Subcutaneous adipose tissue (tissue), 4 donors: ENCODE measurements around the gene AFF3. TPM values are rescaled to one million over a fixed set of nuclear protein-coding genes. Genes with fewer than 3 reads are reported as not detected.

ENCODE experiments used
- total RNA-seq, 4 donors: library from RNA; depleted of rRNA; stranded (reverse); fragments of >200 nt; gene quantifications; one replicate each; pipeline ENCODE4 v1.1.0, GENCODE V29; 2016
- TF ChIP-seq, protein P1 (sequence below): fragments of 450-650 bp; IDR thresholded peaks from one replicate; pipeline ENCODE4 v1.5.1; 2016; ENCODE audit warnings: low read depth, mild to moderate bottlenecking, control low read depth, antibody characterized with exemption, moderate library complexity

AFF3 gene
- total RNA-seq, 4 donors from 2014 or later = 2.5 to 6.2 (median 5.6) TPM

DNA sequence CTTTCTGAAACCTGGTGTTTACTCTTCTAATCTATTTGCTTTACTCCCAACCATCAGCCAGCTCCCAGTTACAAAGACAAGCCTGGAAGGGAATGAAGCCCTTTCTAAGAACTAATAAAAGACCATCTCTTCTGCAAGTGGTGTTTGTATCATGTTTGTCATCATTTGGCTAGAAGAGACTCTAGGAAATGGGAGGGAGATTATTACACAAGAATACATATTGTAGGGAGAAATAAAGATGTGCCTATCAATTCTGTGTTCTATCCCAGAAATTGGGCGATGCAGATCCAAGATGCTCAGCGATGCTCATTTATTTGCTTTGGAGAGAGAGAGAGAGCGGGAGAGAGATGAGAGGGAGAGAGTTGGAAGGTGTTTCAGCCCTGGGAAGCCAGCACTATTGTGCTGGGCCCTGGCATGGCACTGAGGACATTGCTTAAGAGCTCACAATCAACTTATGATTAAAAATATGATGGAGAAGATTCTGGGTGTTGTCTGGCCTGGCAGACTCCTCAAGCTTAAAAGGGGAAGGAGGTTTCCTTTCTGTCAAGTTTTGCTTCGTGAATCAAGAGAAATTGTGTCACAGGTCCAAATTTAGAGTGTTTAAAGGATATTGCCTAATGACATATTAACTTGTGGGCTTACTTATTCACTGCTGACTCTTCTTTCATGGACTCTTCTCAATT is 41.8 kb upstream of the AFF3 start:
- TF ChIP-seq, protein P1, sequence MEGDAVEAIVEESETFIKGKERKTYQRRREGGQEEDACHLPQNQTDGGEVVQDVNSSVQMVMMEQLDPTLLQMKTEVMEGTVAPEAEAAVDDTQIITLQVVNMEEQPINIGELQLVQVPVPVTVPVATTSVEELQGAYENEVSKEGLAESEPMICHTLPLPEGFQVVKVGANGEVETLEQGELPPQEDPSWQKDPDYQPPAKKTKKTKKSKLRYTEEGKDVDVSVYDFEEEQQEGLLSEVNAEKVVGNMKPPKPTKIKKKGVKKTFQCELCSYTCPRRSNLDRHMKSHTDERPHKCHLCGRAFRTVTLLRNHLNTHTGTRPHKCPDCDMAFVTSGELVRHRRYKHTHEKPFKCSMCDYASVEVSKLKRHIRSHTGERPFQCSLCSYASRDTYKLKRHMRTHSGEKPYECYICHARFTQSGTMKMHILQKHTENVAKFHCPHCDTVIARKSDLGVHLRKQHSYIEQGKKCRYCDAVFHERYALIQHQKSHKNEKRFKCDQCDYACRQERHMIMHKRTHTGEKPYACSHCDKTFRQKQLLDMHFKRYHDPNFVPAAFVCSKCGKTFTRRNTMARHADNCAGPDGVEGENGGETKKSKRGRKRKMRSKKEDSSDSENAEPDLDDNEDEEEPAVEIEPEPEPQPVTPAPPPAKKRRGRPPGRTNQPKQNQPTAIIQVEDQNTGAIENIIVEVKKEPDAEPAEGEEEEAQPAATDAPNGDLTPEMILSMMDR = no peak

DNA sequence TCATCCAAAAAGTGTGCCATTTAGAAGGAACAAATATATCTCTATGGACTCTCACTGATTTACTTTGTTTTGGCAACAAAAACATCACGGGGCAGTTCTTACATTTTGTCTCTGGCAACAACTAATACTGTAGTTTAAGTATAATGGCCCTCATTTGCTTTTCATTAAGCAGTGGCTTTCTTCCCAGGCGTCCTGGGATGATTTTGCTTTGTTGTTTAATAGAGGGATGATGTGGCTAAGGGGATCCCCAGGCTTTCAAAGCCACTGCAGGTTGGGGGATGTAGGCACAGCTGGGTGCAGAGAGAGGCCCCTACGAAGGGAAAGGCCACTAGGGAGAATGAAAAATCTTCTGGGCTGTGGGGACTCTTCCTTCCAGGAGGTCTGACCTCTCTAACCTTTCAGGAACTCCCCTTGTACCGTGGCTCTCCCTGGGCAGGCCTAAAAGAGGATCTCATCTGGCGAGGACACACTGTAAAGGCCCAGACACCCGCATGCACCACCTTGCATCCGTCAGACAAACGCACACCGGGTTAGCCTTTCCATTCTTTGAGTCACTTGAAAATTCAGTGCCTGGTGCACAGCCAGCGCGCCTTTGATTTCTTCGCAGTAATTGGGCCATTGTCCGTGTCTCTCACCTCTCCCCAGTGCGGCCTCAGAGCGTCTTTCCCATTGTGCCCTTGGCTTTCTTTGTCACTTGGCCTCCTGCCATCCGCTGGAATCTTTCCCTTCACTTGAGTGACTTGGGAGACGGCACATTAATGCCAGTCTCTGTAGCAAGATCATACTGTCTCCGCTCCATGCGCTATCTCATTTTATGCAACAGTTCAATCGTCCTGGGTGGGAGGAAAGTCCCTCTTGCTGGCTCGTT is 40.3 kb upstream of the AFF3 start:
- TF ChIP-seq, protein P1 = no peak

DNA sequence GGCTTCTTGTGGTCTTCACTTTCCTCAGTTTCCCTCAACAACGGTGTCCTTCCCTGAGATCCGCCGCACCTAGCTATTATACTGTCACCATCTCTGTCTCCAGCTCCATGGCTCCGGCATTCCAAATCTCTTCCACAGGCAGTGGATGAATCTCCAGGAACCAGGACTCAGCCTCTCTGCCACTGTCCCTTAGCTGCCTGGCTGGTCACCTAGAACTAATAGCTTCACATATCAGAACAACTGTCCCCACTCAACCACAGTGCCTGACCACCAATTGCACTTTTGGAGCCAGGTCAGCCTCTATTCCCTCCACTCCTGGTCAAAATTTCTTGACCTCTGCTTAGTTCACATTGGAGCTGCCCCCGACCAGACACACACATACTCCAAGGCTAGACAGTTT is 38.1 kb upstream of the AFF3 start:
- TF ChIP-seq, protein P1 = no peak

DNA sequence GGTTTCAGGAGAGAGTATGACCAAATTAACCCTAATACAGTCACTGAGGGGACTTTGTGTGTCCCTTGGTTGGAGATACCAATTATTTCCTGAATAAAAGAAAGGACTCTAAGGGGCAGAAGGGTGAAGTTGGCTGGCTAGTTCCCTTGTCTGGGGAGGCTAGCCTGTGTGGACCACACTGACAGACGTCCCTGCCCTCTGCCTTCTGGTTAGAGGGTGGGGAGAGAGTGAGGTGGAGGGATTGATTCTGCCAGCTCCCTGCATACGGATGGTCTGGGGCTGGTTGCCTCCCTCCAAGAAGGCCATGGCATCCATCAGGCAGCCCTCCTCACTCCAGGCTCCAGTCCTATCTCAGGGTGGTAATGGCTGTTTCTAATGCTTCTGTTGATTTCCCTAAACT is 37.4 kb upstream of the AFF3 start:
- TF ChIP-seq, protein P1 = no peak

DNA sequence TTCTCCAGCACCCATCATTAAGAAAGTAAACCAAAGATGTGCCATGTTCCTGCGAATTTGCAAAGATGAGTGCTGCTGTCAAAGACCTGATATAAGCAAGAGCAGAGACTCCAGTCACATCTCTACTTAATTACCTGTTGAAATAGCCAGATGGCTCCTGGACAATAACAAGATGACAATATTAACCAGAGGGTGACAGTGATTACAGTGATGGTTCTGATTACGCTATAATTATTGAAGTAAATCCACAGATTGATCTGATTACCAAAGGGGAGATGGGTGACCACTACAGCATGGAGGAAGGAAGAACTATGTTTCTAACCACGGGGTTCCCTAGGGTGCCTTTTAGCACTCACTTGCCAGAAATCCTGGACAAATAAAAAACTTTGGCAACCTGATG is 36.5 kb upstream of the AFF3 start:
- TF ChIP-seq, protein P1 = no peak

DNA sequence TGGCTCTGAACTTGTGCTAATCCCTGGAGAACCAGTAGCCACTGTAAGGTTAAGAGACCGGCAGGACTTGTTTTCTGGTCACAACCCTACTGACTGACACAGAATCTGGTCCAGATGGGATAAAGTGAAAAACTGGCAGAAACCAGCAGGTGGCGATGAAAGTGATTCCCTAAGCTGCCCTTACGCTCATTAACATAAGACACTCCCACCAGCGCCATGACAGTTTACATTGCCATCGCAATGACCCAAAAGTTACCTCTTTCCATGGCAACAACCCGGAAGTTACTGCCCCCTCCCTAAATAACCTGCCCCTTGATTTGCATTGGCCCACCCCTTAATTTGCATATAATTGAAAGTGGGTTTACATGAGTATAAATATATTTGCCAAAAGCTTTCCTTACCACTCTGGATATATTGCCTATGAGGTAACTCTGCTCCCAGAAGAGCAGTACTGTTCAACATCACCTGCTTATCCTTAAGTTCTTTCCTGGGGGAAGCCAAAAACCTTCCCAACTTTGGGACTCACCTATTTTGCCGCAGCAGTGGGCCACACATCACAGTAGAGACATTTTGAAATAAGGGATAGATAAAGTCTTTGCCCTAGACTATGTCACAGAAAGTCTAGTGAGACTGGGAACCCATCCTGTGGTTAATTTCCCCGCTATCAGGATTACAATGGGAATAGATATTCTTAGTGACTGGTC is 35.8 kb upstream of the AFF3 start:
- TF ChIP-seq, protein P1 = no peak

DNA sequence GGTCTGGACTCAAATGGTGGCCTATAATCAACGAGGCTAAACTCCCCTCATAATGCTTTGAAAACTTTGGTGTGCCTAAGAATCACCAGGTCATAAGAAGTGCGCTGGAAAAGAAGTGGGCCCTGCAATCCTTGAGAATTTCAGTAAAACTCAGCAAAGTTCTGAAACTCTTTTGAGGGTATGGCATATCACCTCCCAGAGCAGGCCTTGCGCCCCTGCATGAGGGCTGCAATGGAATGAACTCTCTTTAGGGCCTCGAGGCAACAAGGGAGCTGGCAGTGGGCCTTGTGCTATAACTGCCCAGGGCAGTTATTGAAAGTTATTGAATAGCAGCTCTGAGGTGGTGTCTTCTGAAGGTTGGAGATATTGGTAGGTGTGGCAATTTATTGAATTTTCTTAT is 34.5 kb upstream of the AFF3 start:
- TF ChIP-seq, protein P1 = no peak
